Measurements from ENCODE around the gene NDST1.

DNA sequence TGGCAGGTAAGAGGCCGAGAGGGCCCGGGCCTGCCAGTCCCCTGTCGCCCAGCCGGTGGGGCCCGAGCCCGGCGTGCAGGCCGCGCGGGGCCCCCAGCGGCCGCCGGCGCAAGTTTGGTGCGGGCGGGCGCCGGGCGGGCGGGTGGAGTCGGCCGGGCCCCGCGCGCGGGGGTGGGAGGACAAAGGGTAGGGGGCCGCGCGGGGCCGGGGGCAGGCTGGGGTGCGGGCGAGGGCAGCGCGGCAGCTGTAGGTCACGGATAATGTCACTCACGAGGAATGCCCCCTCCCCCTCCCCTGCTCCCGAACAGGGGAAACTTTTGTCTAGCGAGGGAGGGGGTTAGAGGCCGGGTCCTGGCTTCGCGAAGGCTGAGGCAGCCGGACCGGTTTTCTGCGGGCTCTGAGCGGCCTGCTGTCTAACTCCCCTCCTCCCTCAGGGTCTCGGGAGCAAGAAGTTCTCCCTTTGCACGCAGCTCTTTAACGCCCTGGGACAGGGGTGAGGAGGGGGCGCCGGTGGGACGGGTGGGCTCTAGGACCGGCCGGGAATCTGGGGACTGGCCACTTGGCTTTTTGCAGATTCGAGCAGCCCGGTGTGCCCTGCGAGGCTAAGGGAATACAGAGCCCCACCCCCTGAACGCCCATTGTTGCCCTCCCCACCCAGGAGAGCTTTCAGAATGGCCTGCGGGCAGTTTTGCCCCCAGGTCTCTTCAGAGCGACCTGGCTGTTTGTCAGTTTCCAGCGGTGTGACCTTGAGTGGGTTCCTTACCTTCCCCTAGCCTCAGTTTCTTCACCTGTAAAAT, 21.3 kb upstream of the NDST1 start:
- no peak for TF ChIP-seq EZH2phosphoT487 (IDR thresholded peaks at IDR 0.05; ENCODE audit: borderline replicate concordance, low read depth)
- TF ChIP-seq RXRA (IDR thresholded peaks at IDR 0.05; ENCODE audit: borderline replicate concordance, low read depth) = no peak
- no peak for TF ChIP-seq RAD21 (IDR thresholded peaks at IDR 0.05; ENCODE audit: low read length)
- no peak for TF ChIP-seq TCF12 (IDR thresholded peaks at IDR 0.05)
- no peak for TF ChIP-seq SIN3A (IDR thresholded peaks at IDR 0.05; ENCODE audit: borderline replicate concordance, low read depth, low read length)
- TF ChIP-seq CTCF (IDR thresholded peaks at IDR 0.05) = no peak
